Neural crest cell (in vitro differentiated cells): Measurements from ENCODE around the gene LY6G6F. TPM values are rescaled to one million over a fixed set of nuclear protein-coding genes. Genes with fewer than 3 reads are reported as not detected.

Source experiments
- DNase-seq: peaks from one replicate; pipeline ENCODE4 v3.0.0; 2021; ENCODE audit warnings: low read depth, mixed read lengths, low spot score
- H3K27ac Mint-ChIP-seq: one replicate; pipeline ENCODE4 v1.8.0; 2021; ENCODE audit warnings: mild to moderate bottlenecking, mixed read lengths; ENCODE audit not compliant: unreplicated experiment
- H3K27me3 Mint-ChIP-seq: 2 replicates; pipeline ENCODE4 v1.8.0; 2021; ENCODE audit warnings: low read depth, mild to moderate bottlenecking, mixed read lengths
- H3K36me3 Mint-ChIP-seq: 2 replicates; pipeline ENCODE4 v1.8.0; 2021; ENCODE audit warnings: low read depth, mild to moderate bottlenecking, mixed read lengths
- H3K4me1 Mint-ChIP-seq: 2 replicates; pipeline ENCODE4 v1.8.0; 2021; ENCODE audit warnings: mixed read lengths
- H3K4me3 Mint-ChIP-seq: one replicate; pipeline ENCODE4 v1.8.0; 2021; ENCODE audit warnings: mild to moderate bottlenecking, mixed read lengths
- H3K9me3 Mint-ChIP-seq: 2 replicates; pipeline ENCODE4 v1.8.0; 2021; ENCODE audit warnings: mixed read lengths
- CTCF ChIP-seq: fragments of 200-600 bp; sonication (generic); conservative IDR thresholded peaks from 2 replicates; pipeline ENCODE4 v1.5.0; 2021; ENCODE audit warnings: antibody characterized with exemption, mild to moderate bottlenecking
- total RNA-seq: library from RNA; stranded (reverse); gene quantifications from 2 replicates; pipeline ENCODE4 v1.2.1, GENCODE V29; 2021

Gene LY6G6F
- total RNA-seq, 1 donor from 2014 or later: not detected

GRCh38 chr6:31692886-31693285, 13.8 kb upstream of the LY6G6F start:
- DNase-seq: no peak
- no peak for TF ChIP-seq CTCF
- Mint-ChIP-seq H3K27me3 (no peaks in the 10 kb centered on the region), H3K4me1 (no peaks in the 10 kb centered on the region), H3K36me3 (peaks cover 7% of the 10 kb centered on the region), H3K27ac (no peak overlapping the region), H3K9me3 (no peaks in the 10 kb centered on the region), H3K4me3 (no peak overlapping the region)

DNA sequence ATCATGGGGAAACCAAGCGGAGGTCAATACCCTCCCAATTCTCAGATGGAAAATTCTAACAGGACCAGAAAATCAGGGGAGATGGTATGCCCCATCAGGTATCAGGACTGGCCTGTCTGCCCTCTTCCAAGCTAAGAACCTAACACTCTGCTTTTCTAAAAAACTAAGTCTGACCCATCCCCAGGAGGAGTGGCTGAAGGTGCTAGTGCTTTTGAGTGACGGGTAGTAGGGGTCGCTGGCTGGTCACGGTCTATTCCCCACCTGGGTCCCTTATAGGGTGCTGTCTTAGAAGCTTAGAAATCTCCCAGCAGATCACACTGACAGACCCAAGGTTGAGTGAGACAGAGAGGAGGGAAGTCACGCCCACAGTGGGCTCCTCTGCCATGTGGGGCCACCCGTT, 13.1 kb upstream of the LY6G6F start:
- no peak for TF ChIP-seq CTCF
- DNase-seq: no peak
- H3K36me3 Mint-ChIP-seq: peaks cover 8% of the 10 kb centered on the region
- H3K9me3 Mint-ChIP-seq: no peaks in the 10 kb centered on the region
- no peaks in the 10 kb centered on the region for H3K27me3 Mint-ChIP-seq
- no peak overlapping the region for H3K27ac Mint-ChIP-seq
- no peaks in the 10 kb centered on the region for H3K4me1 Mint-ChIP-seq
- no peak overlapping the region for H3K4me3 Mint-ChIP-seq

DNA sequence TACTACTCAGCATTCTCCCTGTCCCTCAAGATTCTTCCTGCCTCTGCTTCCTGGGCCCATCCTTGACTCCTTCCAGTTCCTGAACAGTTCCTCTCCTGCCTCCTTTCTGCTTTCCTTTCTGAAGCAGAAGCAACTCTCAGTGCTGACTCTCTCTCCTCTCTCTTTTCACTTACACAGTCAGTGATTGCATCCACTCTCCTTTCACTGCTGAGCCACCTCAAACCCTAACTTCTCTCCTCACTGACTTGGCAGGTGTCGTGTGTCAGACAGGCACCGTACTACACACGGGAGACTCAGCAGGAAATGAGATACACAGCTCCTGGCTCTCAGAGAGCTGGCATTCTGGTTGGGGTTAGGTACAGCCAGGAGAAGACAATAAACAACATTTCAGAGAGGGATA, 9.1 kb upstream of the LY6G6F start:
- DNase-seq: no peak
- peaks cover 8% of the 10 kb centered on the region for H3K36me3 Mint-ChIP-seq
- no peaks in the 10 kb centered on the region for H3K27me3 Mint-ChIP-seq
- peaks cover 15% of the 10 kb centered on the region for H3K4me1 Mint-ChIP-seq
- H3K27ac Mint-ChIP-seq: no peak overlapping the region
- no peak for TF ChIP-seq CTCF
- no peaks in the 10 kb centered on the region for H3K9me3 Mint-ChIP-seq
- peak overlapping the region; percentile 3 for H3K4me3 Mint-ChIP-seq

DNA sequence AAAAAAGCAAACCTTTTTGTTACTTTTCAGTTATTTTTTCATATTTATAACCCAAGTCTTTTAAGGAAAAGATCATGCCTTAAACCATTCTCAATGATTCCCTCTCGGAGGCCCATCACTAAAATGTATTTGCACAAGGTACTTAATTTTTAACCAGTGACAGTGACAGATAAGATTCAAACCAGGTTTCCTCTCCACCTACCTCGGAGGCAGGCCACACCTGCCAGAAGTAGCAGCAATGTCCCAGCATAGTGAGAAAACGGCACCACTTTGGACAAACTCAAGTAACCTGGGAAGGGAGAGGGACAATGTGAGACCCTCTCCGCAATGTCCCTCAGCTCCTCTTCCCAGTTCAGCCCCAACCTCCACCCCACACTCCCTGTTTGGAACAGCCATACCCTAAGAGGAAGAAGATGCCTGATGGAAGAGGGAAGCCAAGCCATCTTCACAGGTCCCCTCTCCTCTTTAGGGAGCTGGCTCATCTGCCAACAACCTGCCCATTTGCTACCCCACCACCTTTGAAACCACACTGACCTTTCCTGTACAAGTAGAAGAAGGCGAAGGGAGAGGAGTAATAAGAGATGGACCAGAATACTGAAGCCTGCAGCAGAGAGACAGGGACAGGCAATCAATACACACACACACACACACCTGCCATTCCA, 5.8 kb upstream of the LY6G6F start:
- Mint-ChIP-seq H3K27ac (no peak overlapping the region), H3K9me3 (no peaks in the 10 kb centered on the region), H3K4me1 (peaks cover 20% of the 10 kb centered on the region), H3K36me3 (peaks cover 5% of the 10 kb centered on the region), H3K27me3 (no peaks in the 10 kb centered on the region), H3K4me3 (peak overlapping the region; percentile 94)
- no peak for DNase-seq
- no peak for TF ChIP-seq CTCF

DNA sequence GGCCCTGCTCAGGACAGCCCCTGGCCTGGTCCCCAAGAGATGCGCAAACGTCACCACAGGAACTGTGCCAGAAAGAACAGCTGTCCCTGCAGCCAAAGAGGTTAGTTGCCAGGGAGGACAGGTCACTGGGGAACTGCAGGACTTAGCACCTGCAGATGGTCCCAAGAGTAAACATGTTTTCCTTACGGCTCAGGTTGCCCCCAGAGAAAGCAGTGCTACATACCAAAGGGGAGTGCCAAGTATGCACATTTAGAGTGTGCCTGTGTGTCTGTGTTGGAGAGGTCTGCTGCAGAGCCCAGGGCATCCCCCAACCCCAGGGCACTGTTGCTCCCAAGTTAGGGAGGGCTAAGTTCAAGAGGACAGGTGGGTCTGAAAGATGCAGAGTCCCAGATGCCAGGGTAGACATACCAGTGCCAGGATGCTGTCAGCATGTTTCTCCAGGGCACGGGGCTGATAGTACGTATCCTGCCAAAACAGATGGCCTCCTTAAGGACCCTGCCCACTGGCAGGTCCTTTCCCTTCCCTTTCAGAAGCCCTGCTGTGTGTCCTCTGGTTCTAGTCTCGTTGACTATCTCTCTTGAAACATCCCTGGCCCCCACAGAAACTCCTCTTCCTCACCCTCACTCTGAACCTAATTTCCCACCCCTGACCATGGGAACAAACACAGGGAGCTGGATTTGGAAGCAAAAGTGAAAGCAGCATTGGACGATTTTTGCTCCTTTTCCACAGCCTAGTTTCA, 4.8 kb upstream of the LY6G6F start:
- no peak for TF ChIP-seq CTCF
- peak overlapping the region; percentile 91 for H3K27ac Mint-ChIP-seq
- H3K4me1 Mint-ChIP-seq: peaks cover 20% of the 10 kb centered on the region
- peak overlapping the region; percentile 94 for H3K4me3 Mint-ChIP-seq
- DNase-seq: no peak
- no peaks in the 10 kb centered on the region for H3K27me3 Mint-ChIP-seq
- H3K36me3 Mint-ChIP-seq: peaks cover 5% of the 10 kb centered on the region
- H3K9me3 Mint-ChIP-seq: no peaks in the 10 kb centered on the region
